ENCODE data around the gene SST. TPM values are rescaled to one million over a fixed set of nuclear protein-coding genes. Genes with fewer than 3 reads are reported as not detected.

The SST gene
- total and polyA plus RNA-seq, 2 of the 13 experiments (the other 11 are each of a cell fraction or from before 2014, with no cell fraction given) = not detected

DNA sequence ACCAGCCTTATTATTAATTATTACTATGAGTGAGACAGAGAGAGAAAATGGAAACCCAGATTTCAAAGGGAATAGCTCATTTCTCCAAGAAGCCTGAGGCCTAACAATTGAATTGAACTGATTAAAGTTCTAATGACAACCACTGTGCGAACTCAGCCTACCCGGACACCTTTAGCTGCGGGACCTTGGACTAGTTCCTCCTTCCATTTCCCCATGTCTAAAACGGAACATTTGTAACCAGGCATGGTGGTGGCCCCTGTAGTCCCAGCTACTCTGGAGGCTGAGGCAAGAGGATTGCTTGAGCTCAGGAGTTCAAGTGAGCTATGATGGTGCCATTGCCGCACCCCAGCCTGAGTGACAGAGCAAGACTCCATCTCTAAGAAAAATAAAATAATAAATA, 48.6 kb upstream of the SST start:
- FAIRE-seq (no peak), ATAC-seq (no peak), DNase-seq (ENCODE audit: low spot score) (no peak)
- Histone ChIP-seq H3K4me2 (ENCODE audit: low read depth, low read length) (no peak overlapping the region), H2AFZ (ENCODE audit: low read length) (no peak overlapping the region), H3K27ac (ENCODE audit: extremely low read length, insufficient read depth, low read length) (no peak overlapping the region), H3K9me3 (ENCODE audit: low read length) (no peaks in the 10 kb centered on the region), H3K4me3 (replicated peaks in 1 of 3; ENCODE audit: insufficient read depth in 1 of 3, low read depth in 2 of 3, low read length in 3 of 3) (no peak overlapping the region), H3K27me3 (ENCODE audit: control insufficient read depth in 1 of 2, insufficient read depth in 2 of 2, low read length in 2 of 2) (no peaks in the 10 kb centered on the region), H3K36me3 (replicated peaks in 1 of 2; ENCODE audit: control insufficient read depth in 1 of 2, insufficient read depth in 2 of 2, low read length in 2 of 2) (peaks cover 7 to 21% of the 10 kb centered on the region in 2 experiments; a peak in 4 of 5 replicates), H3K9ac (ENCODE audit: insufficient read depth, low read depth, low read length) (no peak overlapping the region), H4K20me1 (ENCODE audit: insufficient read depth, low read length) (0 out of 2 replicates have a peak, but pooled peaks cover 4% of the 10 kb centered on the region), H3K79me2 (ENCODE audit: insufficient read depth, low read length) (no peaks in the 10 kb centered on the region), H3K4me1 (ENCODE audit: insufficient read depth, low read length) (peaks cover 47% of the 10 kb centered on the region)
- WGBS (ENCODE audit: low lambda C conversion rate) = 94% methylated on average over 5 of the region's 5 CpGs
- ChIA-PET CTCF (ENCODE audit: low intra/inter-chr PET ratio, low total read pairs) (no interaction called here), POLR2A (no interaction called here)
- BruUV-seq (replicated peaks) = no TSS peak
- intact Hi-C loops (cut with micrococcal nuclease; ENCODE audit: unreplicated experiment) (no loop called here), in situ Hi-C loops (cut with HindIII; ENCODE audit: extremely low pct_ligation_motif_present, low pct_unique_long_range_greater_than_20kb) (loop anchor here (10.0 kb wide), 1 partner anchor 404 kb away; no protein-coding TSS in a partner anchor)
- TF ChIP-seq, protein P1, sequence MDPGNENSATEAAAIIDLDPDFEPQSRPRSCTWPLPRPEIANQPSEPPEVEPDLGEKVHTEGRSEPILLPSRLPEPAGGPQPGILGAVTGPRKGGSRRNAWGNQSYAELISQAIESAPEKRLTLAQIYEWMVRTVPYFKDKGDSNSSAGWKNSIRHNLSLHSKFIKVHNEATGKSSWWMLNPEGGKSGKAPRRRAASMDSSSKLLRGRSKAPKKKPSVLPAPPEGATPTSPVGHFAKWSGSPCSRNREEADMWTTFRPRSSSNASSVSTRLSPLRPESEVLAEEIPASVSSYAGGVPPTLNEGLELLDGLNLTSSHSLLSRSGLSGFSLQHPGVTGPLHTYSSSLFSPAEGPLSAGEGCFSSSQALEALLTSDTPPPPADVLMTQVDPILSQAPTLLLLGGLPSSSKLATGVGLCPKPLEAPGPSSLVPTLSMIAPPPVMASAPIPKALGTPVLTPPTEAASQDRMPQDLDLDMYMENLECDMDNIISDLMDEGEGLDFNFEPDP (CRISPR knock-in tag; conservative IDR thresholded peaks at IDR 0.05) = no peak
- no peak for TF ChIP-seq ZKSCAN5 (CRISPR knock-in tag; IDR thresholded peaks at IDR 0.05)
- no peak for TF ChIP-seq ONECUT2 (CRISPR knock-in tag; IDR thresholded peaks at IDR 0.05)
- TF ChIP-seq, protein P2, sequence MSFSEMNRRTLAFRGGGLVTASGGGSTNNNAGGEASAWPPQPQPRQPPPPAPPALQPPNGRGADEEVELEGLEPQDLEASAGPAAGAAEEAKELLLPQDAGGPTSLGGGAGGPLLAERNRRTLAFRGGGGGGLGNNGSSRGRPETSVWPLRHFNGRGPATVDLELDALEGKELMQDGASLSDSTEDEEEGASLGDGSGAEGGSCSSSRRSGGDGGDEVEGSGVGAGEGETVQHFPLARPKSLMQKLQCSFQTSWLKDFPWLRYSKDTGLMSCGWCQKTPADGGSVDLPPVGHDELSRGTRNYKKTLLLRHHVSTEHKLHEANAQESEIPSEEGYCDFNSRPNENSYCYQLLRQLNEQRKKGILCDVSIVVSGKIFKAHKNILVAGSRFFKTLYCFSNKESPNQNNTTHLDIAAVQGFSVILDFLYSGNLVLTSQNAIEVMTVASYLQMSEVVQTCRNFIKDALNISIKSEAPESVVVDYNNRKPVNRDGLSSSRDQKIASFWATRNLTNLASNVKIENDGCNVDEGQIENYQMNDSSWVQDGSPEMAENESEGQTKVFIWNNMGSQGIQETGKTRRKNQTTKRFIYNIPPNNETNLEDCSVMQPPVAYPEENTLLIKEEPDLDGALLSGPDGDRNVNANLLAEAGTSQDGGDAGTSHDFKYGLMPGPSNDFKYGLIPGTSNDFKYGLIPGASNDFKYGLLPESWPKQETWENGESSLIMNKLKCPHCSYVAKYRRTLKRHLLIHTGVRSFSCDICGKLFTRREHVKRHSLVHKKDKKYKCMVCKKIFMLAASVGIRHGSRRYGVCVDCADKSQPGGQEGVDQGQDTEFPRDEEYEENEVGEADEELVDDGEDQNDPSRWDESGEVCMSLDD (CRISPR knock-in tag; IDR thresholded peaks at IDR 0.05; ENCODE audit: borderline replicate concordance) = no peak
- TF ChIP-seq, protein P3, sequence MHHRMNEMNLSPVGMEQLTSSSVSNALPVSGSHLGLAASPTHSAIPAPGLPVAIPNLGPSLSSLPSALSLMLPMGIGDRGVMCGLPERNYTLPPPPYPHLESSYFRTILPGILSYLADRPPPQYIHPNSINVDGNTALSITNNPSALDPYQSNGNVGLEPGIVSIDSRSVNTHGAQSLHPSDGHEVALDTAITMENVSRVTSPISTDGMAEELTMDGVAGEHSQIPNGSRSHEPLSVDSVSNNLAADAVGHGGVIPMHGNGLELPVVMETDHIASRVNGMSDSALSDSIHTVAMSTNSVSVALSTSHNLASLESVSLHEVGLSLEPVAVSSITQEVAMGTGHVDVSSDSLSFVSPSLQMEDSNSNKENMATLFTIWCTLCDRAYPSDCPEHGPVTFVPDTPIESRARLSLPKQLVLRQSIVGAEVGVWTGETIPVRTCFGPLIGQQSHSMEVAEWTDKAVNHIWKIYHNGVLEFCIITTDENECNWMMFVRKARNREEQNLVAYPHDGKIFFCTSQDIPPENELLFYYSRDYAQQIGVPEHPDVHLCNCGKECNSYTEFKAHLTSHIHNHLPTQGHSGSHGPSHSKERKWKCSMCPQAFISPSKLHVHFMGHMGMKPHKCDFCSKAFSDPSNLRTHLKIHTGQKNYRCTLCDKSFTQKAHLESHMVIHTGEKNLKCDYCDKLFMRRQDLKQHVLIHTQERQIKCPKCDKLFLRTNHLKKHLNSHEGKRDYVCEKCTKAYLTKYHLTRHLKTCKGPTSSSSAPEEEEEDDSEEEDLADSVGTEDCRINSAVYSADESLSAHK (CRISPR knock-in tag; IDR thresholded peaks at IDR 0.05; ENCODE audit: borderline replicate concordance) = no peak
- TF ChIP-seq, protein P4, sequence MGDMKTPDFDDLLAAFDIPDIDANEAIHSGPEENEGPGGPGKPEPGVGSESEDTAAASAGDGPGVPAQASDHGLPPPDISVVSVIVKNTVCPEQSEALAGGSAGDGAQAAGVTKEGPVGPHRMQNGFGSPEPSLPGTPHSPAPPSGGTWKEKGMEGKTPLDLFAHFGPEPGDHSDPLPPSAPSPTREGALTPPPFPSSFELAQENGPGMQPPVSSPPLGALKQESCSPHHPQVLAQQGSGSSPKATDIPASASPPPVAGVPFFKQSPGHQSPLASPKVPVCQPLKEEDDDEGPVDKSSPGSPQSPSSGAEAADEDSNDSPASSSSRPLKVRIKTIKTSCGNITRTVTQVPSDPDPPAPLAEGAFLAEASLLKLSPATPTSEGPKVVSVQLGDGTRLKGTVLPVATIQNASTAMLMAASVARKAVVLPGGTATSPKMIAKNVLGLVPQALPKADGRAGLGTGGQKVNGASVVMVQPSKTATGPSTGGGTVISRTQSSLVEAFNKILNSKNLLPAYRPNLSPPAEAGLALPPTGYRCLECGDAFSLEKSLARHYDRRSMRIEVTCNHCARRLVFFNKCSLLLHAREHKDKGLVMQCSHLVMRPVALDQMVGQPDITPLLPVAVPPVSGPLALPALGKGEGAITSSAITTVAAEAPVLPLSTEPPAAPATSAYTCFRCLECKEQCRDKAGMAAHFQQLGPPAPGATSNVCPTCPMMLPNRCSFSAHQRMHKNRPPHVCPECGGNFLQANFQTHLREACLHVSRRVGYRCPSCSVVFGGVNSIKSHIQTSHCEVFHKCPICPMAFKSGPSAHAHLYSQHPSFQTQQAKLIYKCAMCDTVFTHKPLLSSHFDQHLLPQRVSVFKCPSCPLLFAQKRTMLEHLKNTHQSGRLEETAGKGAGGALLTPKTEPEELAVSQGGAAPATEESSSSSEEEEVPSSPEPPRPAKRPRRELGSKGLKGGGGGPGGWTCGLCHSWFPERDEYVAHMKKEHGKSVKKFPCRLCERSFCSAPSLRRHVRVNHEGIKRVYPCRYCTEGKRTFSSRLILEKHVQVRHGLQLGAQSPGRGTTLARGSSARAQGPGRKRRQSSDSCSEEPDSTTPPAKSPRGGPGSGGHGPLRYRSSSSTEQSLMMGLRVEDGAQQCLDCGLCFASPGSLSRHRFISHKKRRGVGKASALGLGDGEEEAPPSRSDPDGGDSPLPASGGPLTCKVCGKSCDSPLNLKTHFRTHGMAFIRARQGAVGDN (CRISPR knock-in tag; IDR thresholded peaks at IDR 0.05) = no peak
- TF ChIP-seq, protein P5, sequence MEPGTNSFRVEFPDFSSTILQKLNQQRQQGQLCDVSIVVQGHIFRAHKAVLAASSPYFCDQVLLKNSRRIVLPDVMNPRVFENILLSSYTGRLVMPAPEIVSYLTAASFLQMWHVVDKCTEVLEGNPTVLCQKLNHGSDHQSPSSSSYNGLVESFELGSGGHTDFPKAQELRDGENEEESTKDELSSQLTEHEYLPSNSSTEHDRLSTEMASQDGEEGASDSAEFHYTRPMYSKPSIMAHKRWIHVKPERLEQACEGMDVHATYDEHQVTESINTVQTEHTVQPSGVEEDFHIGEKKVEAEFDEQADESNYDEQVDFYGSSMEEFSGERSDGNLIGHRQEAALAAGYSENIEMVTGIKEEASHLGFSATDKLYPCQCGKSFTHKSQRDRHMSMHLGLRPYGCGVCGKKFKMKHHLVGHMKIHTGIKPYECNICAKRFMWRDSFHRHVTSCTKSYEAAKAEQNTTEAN (CRISPR knock-in tag; conservative IDR thresholded peaks at IDR 0.05) = no peak
- no peak for TF ChIP-seq CBFB (CRISPR knock-in tag; IDR thresholded peaks at IDR 0.05)
- no peak for TF ChIP-seq ZNF17 (CRISPR knock-in tag; IDR thresholded peaks at IDR 0.05)
- TF ChIP-seq YY1 (IDR thresholded peaks at IDR 0.05; ENCODE audit: insufficient read depth, insufficient replicate concordance, low read depth, low read length) = no peak
- no peak for TF ChIP-seq ZNF24 (IDR thresholded peaks at IDR 0.05)
- no peak for TF ChIP-seq BORCS8-MEF2B (CRISPR knock-in tag; IDR thresholded peaks at IDR 0.05)

Measured in HepG2 (cell line).